GM19043 (cell line): ENCODE data around the gene RGS16.
"Not testable (repeated sequence)": the region's sequence is repeated elsewhere in the genome, so short reads cannot be mapped to it uniquely, and the experiment has no call there.

Experiments used
- ATAC-seq: cut with Tn5 transposase; IDR thresholded peaks from one replicate; pipeline ENCODE4 v1.9.1; 2021; ENCODE audit warnings: low read depth; ENCODE audit not compliant: unreplicated experiment

RGS16 gene

GRCh38 chr1:182604175-182605164 lies at the start of gene RGS16:
TSS of gene RGS16 (minus strand) at chr1:182604389. CDS start at chr1:182604259, 130 bp downstream.
- peak; percentile 87 for ATAC-seq

DNA sequence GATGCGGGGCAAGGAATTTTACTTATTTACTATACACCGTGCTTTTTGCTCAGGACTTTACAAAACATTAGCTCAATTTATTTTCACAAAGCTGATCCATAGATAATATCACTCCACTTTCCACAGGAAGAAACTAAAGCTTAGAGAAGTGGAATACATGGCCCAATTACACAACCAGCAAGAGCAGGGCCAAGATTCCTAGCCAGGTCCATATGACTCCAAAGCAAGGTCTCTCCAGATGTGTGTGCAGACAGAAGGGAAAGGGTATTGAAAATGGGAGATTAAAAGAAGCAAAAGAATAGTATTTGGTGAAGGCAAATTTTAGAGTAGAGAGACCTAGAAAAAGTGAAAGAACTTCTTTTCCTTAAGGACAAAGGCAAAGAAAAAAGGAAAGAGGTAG lies 49.8 kb upstream of the RGS16 start:
- no peak for ATAC-seq

DNA sequence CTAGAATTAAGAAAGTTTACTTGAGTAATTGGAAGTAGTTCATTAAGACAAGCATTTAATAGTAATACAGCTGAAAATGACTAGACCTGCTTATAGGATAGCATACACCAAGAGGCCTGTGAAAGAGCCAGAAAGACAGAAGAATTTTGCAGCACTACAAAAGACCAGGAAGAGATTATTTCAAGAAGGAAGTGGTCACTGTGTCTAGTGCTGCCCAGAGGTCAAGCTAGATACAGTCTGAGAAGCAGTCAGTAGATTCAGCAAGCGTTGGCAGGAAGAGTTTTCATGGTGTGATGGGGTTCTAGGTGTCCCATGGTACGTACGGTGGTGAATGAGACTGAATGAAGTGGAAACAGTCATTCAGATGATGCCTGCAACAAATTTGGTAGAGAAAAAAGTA lies 48.7 kb upstream of the RGS16 start:
- no peak for ATAC-seq

- ATAC-seq = no peak
Measured at GRCh38 chr1:182651339-182651724, 47.1 kb upstream of the RGS16 start.

DNA sequence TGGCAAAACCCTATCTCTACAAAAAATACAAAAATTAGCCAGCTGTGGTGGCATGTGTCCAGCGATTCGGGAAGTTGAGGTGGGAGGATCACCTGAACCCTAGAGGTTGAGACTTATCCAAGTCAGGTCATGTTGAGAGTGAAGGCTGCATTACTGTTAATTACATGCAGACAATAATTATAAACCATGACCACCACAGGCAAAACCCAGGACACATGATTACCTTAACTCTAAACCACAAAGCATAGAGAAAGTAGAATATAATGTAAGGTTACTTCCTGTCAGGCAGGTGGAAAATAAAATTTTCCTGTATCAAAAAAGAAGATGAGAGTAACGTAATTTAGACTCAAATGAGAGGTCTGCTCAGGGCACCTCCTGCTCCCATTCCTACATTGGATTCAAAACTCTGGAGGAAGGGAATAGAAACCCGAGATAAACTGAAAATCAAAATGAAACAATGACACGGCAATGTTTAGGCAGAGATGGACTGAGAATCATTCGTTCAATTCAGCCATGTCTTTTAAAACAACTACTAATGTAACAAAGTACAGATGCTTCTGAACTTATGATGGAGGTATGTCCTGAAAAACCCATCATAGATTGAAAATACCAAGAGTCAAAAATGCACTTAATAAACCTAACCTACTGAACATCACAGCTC lies 46.6 kb upstream of the RGS16 start:
- ATAC-seq = no peak

DNA sequence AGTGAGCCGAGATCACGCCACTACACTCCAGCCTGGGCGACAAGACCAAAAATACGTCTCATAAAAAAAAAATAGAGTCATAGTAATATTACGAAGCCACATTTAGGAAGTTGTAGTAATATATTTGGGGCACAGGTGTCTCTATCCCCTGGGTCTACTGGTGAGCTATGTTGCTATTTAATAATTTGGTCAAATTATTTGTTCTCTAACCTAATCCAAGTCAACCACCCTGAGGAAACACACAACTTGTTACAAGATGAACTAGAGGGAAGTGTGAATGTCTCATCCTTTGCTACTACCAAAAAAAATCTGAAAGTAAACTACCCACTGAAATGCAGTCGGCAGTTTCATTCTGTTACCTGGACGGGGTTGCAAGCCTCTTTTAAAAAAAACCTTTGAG lies 44.9 kb upstream of the RGS16 start:
- no peak for ATAC-seq

DNA sequence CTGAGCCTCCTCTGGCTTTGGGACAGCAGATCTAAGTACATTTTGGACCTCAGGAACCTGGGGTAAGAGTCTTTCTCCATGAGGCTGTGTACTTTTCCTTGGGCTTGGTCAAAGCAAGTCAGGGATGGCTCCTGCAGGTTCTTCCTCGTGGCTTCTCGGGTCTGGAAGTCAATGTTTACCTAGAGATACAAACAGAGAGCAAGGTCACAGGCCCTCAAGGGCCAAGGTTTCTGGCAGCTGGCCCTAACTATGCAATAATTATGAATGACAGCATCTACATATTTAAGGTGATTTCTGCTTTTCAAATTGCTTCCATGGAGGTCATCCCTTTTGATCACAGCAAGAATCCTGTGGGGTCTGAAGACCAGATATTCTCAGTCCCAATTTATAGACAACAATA lies 42.5 kb upstream of the RGS16 start:
- no peak for ATAC-seq

DNA sequence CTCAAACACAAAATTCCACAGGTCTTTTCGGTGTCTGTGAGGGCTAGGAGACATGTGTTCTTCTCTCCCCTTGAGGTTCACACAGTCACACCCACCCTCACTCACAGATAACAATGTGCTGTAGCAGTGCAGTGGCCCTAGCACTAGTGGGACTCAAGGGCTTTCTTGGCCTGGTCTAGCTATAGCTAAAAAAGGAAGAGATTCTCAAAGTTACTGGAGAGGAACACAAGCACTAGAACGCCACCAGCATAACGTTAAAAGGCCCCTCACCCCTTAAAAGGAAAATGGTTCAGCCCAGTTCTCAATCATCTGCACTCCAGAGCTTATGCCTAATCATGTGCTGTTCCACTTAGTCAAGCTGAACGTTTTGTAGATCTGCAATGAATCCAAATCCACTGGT lies 40.7 kb upstream of the RGS16 start:
- no peak for ATAC-seq

- ATAC-seq = no peak
Measured at GRCh38 chr1:182643699-182644098, 39.5 kb upstream of the RGS16 start.

DNA sequence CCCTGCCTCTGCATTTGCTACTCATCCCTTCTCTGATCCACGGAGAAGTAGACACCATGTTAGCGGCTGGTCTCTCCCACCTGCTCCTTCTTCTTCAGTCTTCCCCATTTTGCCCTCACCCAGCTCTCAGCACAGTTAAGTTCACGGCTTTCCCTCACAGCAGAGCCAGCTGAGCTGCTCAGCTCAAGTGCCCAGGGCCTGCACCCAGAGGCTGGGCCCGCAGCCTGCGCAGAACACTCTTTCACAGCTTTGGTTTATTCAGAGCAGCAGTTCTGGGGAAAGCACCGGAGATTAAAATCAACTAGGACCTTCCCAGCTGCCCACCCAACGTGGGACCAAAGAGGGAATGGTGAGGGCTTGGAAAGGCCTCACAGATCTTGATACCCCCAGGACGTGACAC lies 38.3 kb upstream of the RGS16 start:
- no peak for ATAC-seq

DNA sequence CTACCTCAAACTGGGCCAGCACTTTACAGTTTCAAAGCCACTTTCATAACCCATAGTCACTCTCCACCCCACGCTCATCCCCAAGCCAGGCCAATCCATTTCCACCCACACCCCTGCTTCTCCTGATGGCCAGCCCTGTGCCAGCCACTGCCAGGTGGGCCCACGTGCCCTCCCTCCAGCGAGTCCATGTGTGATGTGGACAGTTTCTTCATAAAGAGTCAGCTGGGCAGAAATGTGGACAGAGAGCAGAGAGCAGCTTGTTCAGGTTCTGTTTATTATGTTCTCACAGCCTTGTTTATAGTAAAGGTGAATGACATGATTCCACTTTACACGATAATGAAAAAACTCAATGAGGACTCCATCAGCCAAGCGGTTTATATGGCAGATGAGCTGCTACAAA lies 37.4 kb upstream of the RGS16 start:
- ATAC-seq = no peak

GRCh38 chr1:182639330-182639729 lies 35.1 kb upstream of the RGS16 start:
- no peak for ATAC-seq

DNA sequence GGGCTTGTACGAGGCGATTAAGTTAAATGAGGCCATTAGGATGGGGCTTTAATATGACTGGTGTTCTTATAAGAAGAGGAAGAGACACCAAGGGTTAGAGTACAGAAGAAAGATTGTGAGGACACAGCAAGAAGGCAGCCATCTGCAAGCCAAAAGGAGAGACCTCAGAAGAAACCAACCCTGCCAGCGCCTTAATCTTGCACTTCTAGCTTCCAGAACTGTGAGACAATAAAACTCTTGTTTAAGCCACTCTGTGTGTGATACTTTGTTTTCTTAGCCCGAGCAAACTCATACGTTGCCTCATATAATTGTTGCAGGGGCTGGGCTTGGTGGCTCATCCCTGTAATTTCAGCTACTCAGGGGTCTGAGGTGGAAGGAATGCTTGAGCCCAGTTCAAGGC lies 33.6 kb upstream of the RGS16 start:
- ATAC-seq = no peak

DNA sequence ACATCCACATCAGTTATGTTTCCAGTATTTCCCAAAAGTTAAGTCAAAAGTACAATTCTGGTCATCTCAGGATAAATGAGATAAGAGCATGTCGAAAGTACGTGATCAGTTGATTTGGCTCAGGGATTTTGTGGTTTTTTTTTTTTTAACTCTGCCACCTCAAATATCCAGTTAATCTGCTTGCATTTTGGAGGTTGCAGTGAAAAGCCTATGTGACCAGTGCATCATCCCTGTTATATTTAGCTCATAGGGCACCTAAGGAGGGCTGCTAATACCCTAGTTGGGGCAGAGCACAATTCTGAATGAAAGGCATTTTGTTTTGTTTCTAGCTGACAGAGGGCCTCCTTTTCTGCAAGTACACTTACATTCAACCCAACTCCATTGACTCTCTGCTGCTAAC lies 31.7 kb upstream of the RGS16 start:
- ATAC-seq = no peak

DNA sequence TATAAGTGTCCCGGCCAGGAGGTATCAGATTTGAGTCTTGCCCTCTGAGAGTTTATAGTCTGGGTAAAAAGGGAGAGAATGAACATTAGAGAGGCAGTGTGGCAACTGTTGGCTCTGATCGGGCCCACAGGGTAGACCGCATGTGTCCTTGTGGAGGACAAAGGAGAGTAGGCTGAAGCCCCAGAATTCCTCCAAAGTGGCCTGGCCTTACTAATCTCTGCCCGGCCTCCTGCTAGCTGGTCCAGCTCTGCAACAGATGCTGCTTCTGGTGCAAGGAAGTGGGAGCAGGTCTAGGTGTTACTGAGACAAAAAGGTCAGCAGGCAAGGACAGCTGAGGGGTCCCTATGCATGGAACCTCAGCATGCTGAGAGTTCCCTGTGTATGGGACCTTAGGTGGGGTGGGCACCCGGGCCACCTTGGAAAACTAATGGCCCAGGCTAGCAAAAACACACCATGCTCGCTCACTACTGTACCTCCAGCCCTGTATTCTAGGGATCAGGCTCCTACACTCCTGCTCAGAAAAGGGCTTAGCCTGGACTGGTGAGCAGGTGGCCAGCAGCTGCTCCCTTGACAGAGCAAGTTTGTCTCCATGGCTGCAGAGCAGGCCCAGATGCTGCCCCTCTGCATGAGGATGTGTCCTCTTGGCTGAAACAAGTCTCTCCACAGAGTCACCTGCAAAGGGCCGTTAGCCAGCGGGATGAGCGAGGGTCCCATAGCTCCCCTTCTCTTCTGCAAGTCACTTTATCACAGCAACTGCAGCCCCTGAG lies 30.3 kb upstream of the RGS16 start:
- no peak for ATAC-seq

- ATAC-seq = no peak
Measured at GRCh38 chr1:182633657-182634281, 29.6 kb upstream of the RGS16 start.

DNA sequence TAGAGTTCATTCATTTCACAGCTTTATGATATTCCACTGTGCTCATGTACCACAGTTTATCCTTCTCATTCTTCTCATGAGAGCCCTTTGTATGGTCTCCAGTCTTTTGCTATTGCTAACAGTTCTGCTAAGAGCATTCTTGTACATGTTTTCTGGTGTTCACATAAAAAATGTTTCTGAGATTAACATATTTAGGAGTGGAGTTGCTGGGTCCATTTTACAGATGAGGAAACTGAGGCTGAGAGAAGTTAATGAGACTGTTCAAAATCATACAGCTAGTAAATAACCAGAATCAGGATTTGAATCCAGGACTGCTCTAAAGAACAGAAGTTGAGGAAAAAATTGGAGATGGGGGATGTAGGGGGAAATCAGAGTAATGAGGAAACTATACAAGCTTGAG lies 28.8 kb upstream of the RGS16 start:
- no peak for ATAC-seq

DNA sequence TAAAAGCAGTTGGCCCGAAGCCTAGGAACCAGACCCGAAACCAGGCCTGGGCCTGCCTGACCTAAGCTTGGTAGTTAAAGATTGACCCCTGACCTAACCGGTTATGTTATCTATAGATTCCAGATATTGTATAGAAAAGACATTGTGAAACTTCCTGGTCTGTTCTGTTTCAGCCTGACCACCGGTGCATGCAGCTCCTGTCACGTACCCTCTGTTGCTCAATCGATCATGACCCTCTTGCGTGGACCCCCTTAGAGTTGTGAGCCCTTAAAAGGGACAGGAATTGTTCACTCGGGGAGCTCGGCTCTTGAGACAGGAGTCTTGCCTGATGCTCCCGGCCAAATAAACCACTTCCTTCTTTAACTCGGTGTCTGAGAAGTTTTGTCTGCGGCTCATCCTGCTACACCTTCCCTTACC lies 28.3 kb upstream of the RGS16 start:
- ATAC-seq = not testable (repeated sequence)

GRCh38 chr1:182631954-182632353 lies 27.8 kb upstream of the RGS16 start:
- no peak for ATAC-seq

GRCh38 chr1:182631053-182631677 lies 27.0 kb upstream of the RGS16 start:
- no peak for ATAC-seq
